HCT116 (cell line): ENCODE results near the gene SYNE4. TPM values are rescaled to one million over a fixed set of nuclear protein-coding genes. Genes with fewer than 3 reads are reported as not detected.
A peak's percentile ranks its signal among the peaks of the same experiment; 100 is the strongest.

Experiments used
- ATAC-seq: fragments of 200-7000 bp; cut with Tn5 transposase; 2 replicates; pipeline ENCODE4 v1.9.1; 2020; ENCODE audit warnings: mild to moderate bottlenecking, moderate library complexity
- BruUV-seq: library from RNA; stranded (reverse); fragments of 400-500 nt; replicated peaks from 2 replicates; lab custom pipeline; 2021; lab: Mats Ljungman, UMichigan
- CTCF ChIA-PET: fragments of 300-600 bp; sonication (Branson Sonifier 250); formaldehyde crosslinking; loops from one replicate; lab custom pipeline; 2021; ENCODE audit warnings: antibody characterized with exemption; lab: Charles Lee
- POLR2A ChIA-PET: fragments of 300-600, 350-600 bp; sonication (Branson Sonifier 250); formaldehyde crosslinking; loops from one replicate; lab custom pipeline; 2021; ENCODE audit warnings: antibody characterized with exemption; lab: Charles Lee
- RAD21 ChIA-PET, 2 experiments: fragments of 300-600 bp; sonication (Branson Sonifier 250); formaldehyde crosslinking; loops; one replicate each; lab custom pipeline; 2023; ENCODE audit warnings: low total read pairs in 2 of 2; ENCODE audit not compliant: uncharacterized antibody in 2 of 2, unreplicated experiment in 2 of 2, low non-redundant PET in 1 of 2; lab: Charles Lee
- DNase-seq: peaks from one replicate; pipeline ENCODE4 v3.0.0-alpha.2; 2010; ENCODE audit warnings: low read depth, low spot score
- H2AFZ ChIP-seq: fragments of 200-600 bp; shearing (Covaris generic), sonication (generic); 2 replicates; pipeline ENCODE4 v1.6.1; 2017; ENCODE audit warnings: low read depth, mixed run types, mixed read lengths, antibody characterized with exemption, low read length; ENCODE audit not compliant: poor library complexity, severe bottlenecking
- H3K27ac ChIP-seq: 2 replicates; pipeline ENCODE4 v1.5.1; 2012; ENCODE audit warnings: low read depth, low read length
- H3K27me3 ChIP-seq: fragments of 200-600 bp; sonication (generic); 2 replicates; pipeline ENCODE4 v1.6.1; 2016; ENCODE audit warnings: mixed run types, low read length, mixed read lengths; ENCODE audit not compliant: insufficient read depth
- H3K36me3 ChIP-seq, 2 experiments: fragments of 200-500 bp in 1 of 2; fragments of 200-600 bp in 1 of 2; sonication (Bioruptor generic) in 1 of 2; sonication (generic) in 1 of 2; 2 replicates each; pipeline versions ENCODE4 v1.5.1 to v1.6.1; 2014 to 2016; ENCODE audit warnings: low read length in 2 of 2, inconsistent platforms in 1 of 2, mixed read lengths in 1 of 2, mixed run types in 1 of 2; ENCODE audit not compliant: insufficient read depth in 2 of 2, control insufficient read depth in 1 of 2
- H3K4me1 ChIP-seq, 2 experiments: fragments of 200-600 bp in 1 of 2; sonication (generic) in 1 of 2; 2 replicates each; pipeline versions ENCODE4 v1.5.1 to v1.6.1; 2012 to 2017; ENCODE audit warnings: low read length in 2 of 2, inconsistent platforms in 1 of 2, mild to moderate bottlenecking in 1 of 2, mixed read lengths in 1 of 2, mixed run types in 1 of 2, moderate library complexity in 1 of 2; ENCODE audit not compliant: insufficient read depth in 2 of 2, control insufficient read depth in 1 of 2
- H3K4me2 ChIP-seq: fragments of 200-600 bp; sonication (generic); 2 replicates; pipeline ENCODE4 v1.6.1; 2017; ENCODE audit warnings: mixed run types, low read length, mixed read lengths
- H3K4me3 ChIP-seq, 2 experiments: fragments of 200-600 bp in 1 of 2; sonication (generic) in 1 of 2; replicated peaks in 1 of 2; 2 replicates each; pipeline ENCODE4 v1.5.1; 2011 to 2016; ENCODE audit warnings: low read length in 2 of 2, control low read depth in 1 of 2, low read depth in 1 of 2, mild to moderate bottlenecking in 1 of 2, mixed read lengths in 1 of 2, mixed run types in 1 of 2
- H3K79me2 ChIP-seq: fragments of 200-600 bp; sonication (generic); 2 replicates; pipeline ENCODE4 v1.6.1; 2017; ENCODE audit warnings: mild to moderate bottlenecking, mixed run types, low read length, moderate library complexity, mixed read lengths; ENCODE audit not compliant: insufficient read depth
- H3K9ac ChIP-seq: fragments of 200-600 bp; sonication (generic); 2 replicates; pipeline ENCODE4 v1.6.1; 2016; ENCODE audit warnings: low read length, mixed read lengths
- H3K9me2 ChIP-seq: fragments of 200-600 bp; sonication (generic), shearing (Covaris generic); 2 replicates; pipeline ENCODE4 v1.6.1; 2017; ENCODE audit warnings: mixed run types, mild to moderate bottlenecking, moderate library complexity; ENCODE audit not compliant: insufficient read depth
- H3K9me3 ChIP-seq, 2 experiments: fragments of 200-500 bp in 1 of 2; fragments of 200-600 bp in 1 of 2; sonication (Bioruptor generic) in 1 of 2; sonication (generic) in 1 of 2; 2 replicates each; pipeline ENCODE4 v1.6.1; 2014 to 2017; ENCODE audit warnings: low read length in 2 of 2, mixed read lengths in 2 of 2, inconsistent platforms in 1 of 2, low read depth in 1 of 2, mild to moderate bottlenecking in 1 of 2, mixed run types in 1 of 2, moderate library complexity in 1 of 2; ENCODE audit not compliant: control insufficient read depth in 1 of 2, insufficient read depth in 1 of 2
- H4K20me1 ChIP-seq: fragments of 200-600 bp; sonication (generic), shearing (Covaris generic); 2 replicates; pipeline ENCODE4 v1.6.1; 2017; ENCODE audit warnings: mixed run types, mild to moderate bottlenecking, moderate library complexity; ENCODE audit not compliant: insufficient read depth
- EGR1 ChIP-seq: IDR thresholded peaks from 2 replicates; pipeline ENCODE4 v1.6.1; 2012; ENCODE audit warnings: low read depth
- ELF1 ChIP-seq: IDR thresholded peaks from 2 replicates; pipeline ENCODE4 v1.6.1; 2012; ENCODE audit warnings: low read depth, borderline replicate concordance
- POLR2A ChIP-seq: IDR thresholded peaks from 2 replicates; pipeline ENCODE4 v1.7.0; 2011; ENCODE audit warnings: borderline replicate concordance; ENCODE audit not compliant: insufficient read depth, insufficient read length; ENCODE audit errors: extremely low read depth
- RAD21 ChIP-seq: IDR thresholded peaks from 2 replicates; pipeline ENCODE4 v1.6.1; 2012; ENCODE audit warnings: low read depth, mild to moderate bottlenecking
- REST ChIP-seq: IDR thresholded peaks from 2 replicates; pipeline ENCODE4 v1.6.1; 2012; ENCODE audit warnings: low read depth
- SIN3A ChIP-seq: IDR thresholded peaks from 2 replicates; pipeline ENCODE4 v1.6.1; 2012; ENCODE audit warnings: low read depth
- SP1 ChIP-seq: IDR thresholded peaks from 2 replicates; pipeline ENCODE4 v1.6.1; 2012; ENCODE audit warnings: low read depth
- ZNF274 ChIP-seq: fragments of 200-500 bp; sonication (Bioruptor generic); IDR thresholded peaks from 2 replicates; pipeline ENCODE4 v1.6.1; 2014; ENCODE audit warnings: mild to moderate bottlenecking, low read depth, low read length, inconsistent platforms
- intact Hi-C: fragments of 100-400 bp; cut with micrococcal nuclease; formaldehyde crosslinking; loops from 2 replicates; pipeline ENCODE4 v1.10.0; 2022
- total RNA-seq: library from RNA; stranded (reverse); gene quantifications from one replicate; pipeline ENCODE4 v1.2.1, GENCODE V29; 2021; ENCODE audit not compliant: unreplicated experiment

SYNE4 gene
- total RNA-seq, 1 experiment from 2014 or later = 27.9 TPM

GRCh38 chr19:36010402-36010801, 1.8 kb upstream of the SYNE4 start:
- no TSS peak for BruUV-seq
- Histone ChIP-seq H3K27me3 (no peaks in the 10 kb centered on the region), H4K20me1 (no peaks in the 10 kb centered on the region), H3K9ac (no peak overlapping the region), H3K36me3 (no peaks in the 10 kb centered on the region), H3K4me2 (peak overlapping the region; percentile 100; the same call in 1 of the 2 replicates), H3K4me1 (peaks cover 18 to 43% of the 10 kb centered on the region in 2 experiments), H3K9me3 (no peaks in the 10 kb centered on the region), H3K27ac (no peak overlapping the region), H3K9me2 (no peaks in the 10 kb centered on the region), H3K4me3 (no peak overlapping the region), H3K79me2 (peaks cover 27% of the 10 kb centered on the region), H2AFZ (no peak overlapping the region)
- intact Hi-C loops = no loop called here
- DNase-seq (no peak), ATAC-seq (no peak)
- POLR2A ChIA-PET = no interaction called here
- RAD21 ChIA-PET = no interaction called here
- CTCF ChIA-PET = no interaction called here
- TF ChIP-seq REST (no peak), RAD21 (no peak), EGR1 (no peak), ELF1 (no peak), SP1 (no peak), ZNF274 (no peak), POLR2A (no peak), SIN3A (no peak)
- TF ChIP-seq, all 23 proteins: peak for 0
